Iris pigment epithelial cell (primary cell): ENCODE results near the gene PELI2.
A peak's percentile ranks its signal among the peaks of the same experiment; 100 is the strongest.

Experiments
- DNase-seq: peaks from one replicate; pipeline ENCODE4 v3.0.0-alpha.2; 2011; ENCODE audit warnings: low read depth

Gene PELI2

GRCh38 chr14:56342494-56342942 lies 224.3 kb downstream of the PELI2 start:
- peak; percentile 64 for DNase-seq

- no peak for DNase-seq
Measured at GRCh38 chr14:56349960-56350359, 231.7 kb downstream of the PELI2 start.
